GM23338 (cell line): ENCODE measurements around the gene OR6B3. TPM values are rescaled to one million over a fixed set of nuclear protein-coding genes. Genes with fewer than 3 reads are reported as not detected.

Experiments used
- ATAC-seq: fragments of 200-7000 bp; cut with Tn5 transposase; 3 replicates; pipeline ENCODE4 v1.9.1; 2020
- DNase-seq: peaks from one replicate; pipeline ENCODE4 v3.0.0-alpha.2; 2015; ENCODE audit warnings: low spot score
- H2AFZ ChIP-seq: fragments of 200-600 bp; sonication (generic); 2 replicates; pipeline ENCODE4 v1.8.0; 2016; ENCODE audit warnings: antibody characterized with exemption, mild to moderate bottlenecking, moderate library complexity
- H3F3A ChIP-seq: fragments of 200-600 bp; sonication (generic); replicated peaks from 2 replicates; pipeline ENCODE4 v1.8.0; 2017; ENCODE audit warnings: antibody characterized with exemption, mixed run types, low read depth
- H3K27ac ChIP-seq: fragments of 200-600 bp; sonication (generic); 2 replicates; pipeline ENCODE4 v1.6.1; 2016; ENCODE audit warnings: low read depth
- H3K27me3 ChIP-seq: fragments of 200-600 bp; sonication (generic); 2 replicates; pipeline ENCODE4 v1.8.0; 2016; ENCODE audit warnings: mild to moderate bottlenecking, mixed run types, moderate library complexity; ENCODE audit not compliant: insufficient read depth
- H3K36me3 ChIP-seq: fragments of 200-600 bp; sonication (generic); 2 replicates; pipeline ENCODE4 v1.8.0; 2016; ENCODE audit warnings: mild to moderate bottlenecking; ENCODE audit not compliant: insufficient read depth
- H3K4me1 ChIP-seq: fragments of 200-600 bp; sonication (generic); 2 replicates; pipeline ENCODE4 v1.8.0; 2016; ENCODE audit warnings: mild to moderate bottlenecking, moderate library complexity; ENCODE audit not compliant: insufficient read depth
- H3K4me2 ChIP-seq: fragments of 200-600 bp; sonication (generic); 2 replicates; pipeline ENCODE4 v1.7.1; 2017; ENCODE audit warnings: mixed run types
- H3K4me3 ChIP-seq: fragments of 200-600 bp; sonication (generic); 2 replicates; pipeline ENCODE4 v1.6.1; 2016; ENCODE audit warnings: mixed run types
- H3K79me2 ChIP-seq: fragments of 200-600 bp; sonication (generic); replicated peaks from 2 replicates; pipeline ENCODE4 v1.8.0; 2017; ENCODE audit warnings: mild to moderate bottlenecking; ENCODE audit not compliant: insufficient read depth
- H3K9me2 ChIP-seq: fragments of 200-600 bp; sonication (generic); 2 replicates; pipeline ENCODE4 v1.8.0; 2017; ENCODE audit not compliant: insufficient read depth
- H4K20me1 ChIP-seq: fragments of 200-600 bp; sonication (generic); replicated peaks from 2 replicates; pipeline ENCODE4 v1.8.0; 2017; ENCODE audit warnings: mild to moderate bottlenecking; ENCODE audit not compliant: insufficient read depth
- H3K27ac Mint-ChIP-seq: 2 replicates; pipeline ENCODE4 v1.8.0; 2020; ENCODE audit warnings: inconsistent platforms, mild to moderate bottlenecking, moderate library complexity, mixed read lengths
- H3K27me3 Mint-ChIP-seq: 3 replicates; pipeline ENCODE4 v1.8.0; 2022; ENCODE audit warnings: low read depth, mild to moderate bottlenecking, moderate library complexity, mixed read lengths, inconsistent platforms; ENCODE audit not compliant: insufficient read depth, poor library complexity
- H3K36me3 Mint-ChIP-seq: 3 replicates; pipeline ENCODE4 v1.8.0; 2021; ENCODE audit warnings: low read depth, mild to moderate bottlenecking, inconsistent platforms, moderate library complexity, mixed read lengths
- H3K4me1 Mint-ChIP-seq: 3 replicates; pipeline ENCODE4 v1.8.0; 2020; ENCODE audit warnings: mild to moderate bottlenecking, inconsistent platforms, mixed read lengths
- H3K4me3 Mint-ChIP-seq: 3 replicates; pipeline ENCODE4 v1.8.0; 2021; ENCODE audit warnings: moderate library complexity, mild to moderate bottlenecking, inconsistent platforms, mixed read lengths
- H3K9me3 Mint-ChIP-seq: 3 replicates; pipeline ENCODE4 v1.8.0; 2020; ENCODE audit warnings: moderate library complexity, mild to moderate bottlenecking, inconsistent platforms, mixed read lengths
- CREB1 ChIP-seq: fragments of 250-450 bp; sonication (Bioruptor Pico); IDR thresholded peaks from 2 replicates; pipeline ENCODE4 v1.5.0; 2020; ENCODE audit warnings: low read depth, mild to moderate bottlenecking, moderate library complexity
- EZH2 ChIP-seq: fragments of 200-600 bp; sonication (generic); IDR thresholded peaks from one replicate; pipeline ENCODE4 v1.8.0; 2017; ENCODE audit warnings: antibody characterized with exemption, mild to moderate bottlenecking, low read depth; ENCODE audit not compliant: unreplicated experiment
- JUNB ChIP-seq: IDR thresholded peaks from one replicate; pipeline ENCODE4 v1.6.1; 2016; ENCODE audit warnings: antibody characterized with exemption; ENCODE audit not compliant: unreplicated experiment
- NANOG ChIP-seq: IDR thresholded peaks from 2 replicates; pipeline ENCODE4 v1.6.1; 2016; ENCODE audit warnings: antibody characterized with exemption, borderline replicate concordance
- REST ChIP-seq: IDR thresholded peaks from one replicate; pipeline ENCODE4 v1.6.1; 2018; ENCODE audit warnings: antibody characterized with exemption; ENCODE audit not compliant: unreplicated experiment
- STAT1 ChIP-seq: IDR thresholded peaks from one replicate; pipeline ENCODE4 v1.6.1; 2016; ENCODE audit warnings: antibody characterized with exemption; ENCODE audit not compliant: unreplicated experiment
- ZNF114 ChIP-seq: fragments of 250-450 bp; sonication (Bioruptor Pico); IDR thresholded peaks from 2 replicates; pipeline ENCODE4 v1.5.0; 2020; ENCODE audit warnings: mild to moderate bottlenecking, moderate library complexity
- ZNF462 ChIP-seq: fragments of 250-450 bp; sonication (Bioruptor Pico); IDR thresholded peaks from 2 replicates; pipeline ENCODE4 v1.5.0; 2020; ENCODE audit warnings: mild to moderate bottlenecking, moderate library complexity
- polyA plus RNA-seq: library from polyadenylated mRNA; unstranded; fragments of >200 nt; fragmentation: Nextera tagmentation; extraction: Ambion mirVana; gene quantifications from 2 replicates; pipeline ENCODE4 v1.2.1, GENCODE V29; 2016
- total RNA-seq: library from RNA; depleted of rRNA; stranded (reverse); fragments of >200 nt; shearing (Covaris generic); gene quantifications from 2 replicates; pipeline ENCODE4 v1.2.3, GENCODE V29; 2014

Gene OR6B3
- total and polyA plus RNA-seq, 2 experiments from 2014 or later: not detected

- Histone ChIP-seq H3K9me2 (peaks cover 3% of the 10 kb centered on the region; the same call in 1 of the 2 replicates), H3K4me3 (no peak overlapping the region), H3K4me1 (peaks cover 34% of the 10 kb centered on the region), H4K20me1 (no peaks in the 10 kb centered on the region), H2AFZ (no peak overlapping the region), H3K27ac (no peak overlapping the region), H3K79me2 (no peaks in the 10 kb centered on the region), H3K4me2 (peak overlapping the region; percentile 19; the same call in 1 of the 2 replicates), H3K27me3 (no peaks in the 10 kb centered on the region), H3F3A (0 out of 2 replicates have a peak, but pooled peaks cover 3% of the 10 kb centered on the region), H3K36me3 (no peaks in the 10 kb centered on the region; the same call in 1 of the 2 replicates)
- H3K4me3 Mint-ChIP-seq: no peak overlapping the region
- peak overlapping the region; percentile 43; the same call in 1 of the 2 replicates for H3K27ac Mint-ChIP-seq
- H3K9me3 Mint-ChIP-seq: peaks cover 11% of the 10 kb centered on the region; the same call in 1 of the 3 replicates
- no peak for DNase-seq
- H3K27me3 Mint-ChIP-seq: peaks cover 5% of the 10 kb centered on the region
- H3K36me3 Mint-ChIP-seq: peaks cover 3% of the 10 kb centered on the region; the same call in 1 of the 3 replicates
- no peak for ATAC-seq
- H3K4me1 Mint-ChIP-seq: peaks cover 26% of the 10 kb centered on the region
- TF ChIP-seq NANOG (no peak), ZNF462 (no peak), STAT1 (no peak), ZNF114 (CRISPR knock-in tag) (no peak), EZH2 (no peak), REST (no peak), CREB1 (CRISPR knock-in tag) (no peak), JUNB (no peak)
Observed at GRCh38 chr2:240064898-240065297, 11.6 kb upstream of the OR6B3 start.
